Fibroblast of lung (primary cell): ENCODE results near the gene GGPS1. TPM values are rescaled to one million over a fixed set of nuclear protein-coding genes. Genes with fewer than 3 reads are reported as not detected.
"Not testable (repeated sequence)": the region's sequence is repeated elsewhere in the genome, so short reads cannot be mapped to it uniquely, and the experiment has no call there.

Source experiments
- DNase-seq, 2 donors: peaks; one replicate each; pipeline versions ENCODE4 v3.0.0 to v3.0.0-alpha.2; 2010; ENCODE audit warnings: low read depth in 2 of 2
- H2AFZ ChIP-seq: 2 replicates; pipeline ENCODE4 v1.5.1; 2012; ENCODE audit warnings: low read length, control low read depth, inconsistent platforms
- H3K27ac ChIP-seq: 2 replicates; pipeline ENCODE4 v1.5.1; 2011; ENCODE audit warnings: low read length, control low read depth; ENCODE audit not compliant: insufficient read depth
- H3K27me3 ChIP-seq: 2 replicates; pipeline ENCODE4 v1.5.1; 2011; ENCODE audit warnings: mild to moderate bottlenecking, low read length; ENCODE audit not compliant: control insufficient read depth, insufficient read depth
- H3K36me3 ChIP-seq: 2 replicates; pipeline ENCODE4 v1.5.1; 2011; ENCODE audit warnings: low read length; ENCODE audit not compliant: control insufficient read depth, insufficient read depth
- H3K4me1 ChIP-seq: 2 replicates; pipeline ENCODE4 v1.5.1; 2011; ENCODE audit warnings: low read length; ENCODE audit not compliant: control insufficient read depth, insufficient read depth; ENCODE audit errors: extremely low read depth
- H3K4me2 ChIP-seq: 2 replicates; pipeline ENCODE4 v1.5.1; 2011; ENCODE audit warnings: low read length, control low read depth; ENCODE audit not compliant: insufficient read depth; ENCODE audit errors: extremely low read depth
- H3K4me3 ChIP-seq, 4 experiments: fragments of 200-600 bp in 1 of 4; sonication (generic) in 1 of 4; replicated peaks in 1 of 4; 2 replicates each; pipeline ENCODE4 v1.5.1; 2011 to 2016; ENCODE audit warnings: low read length in 4 of 4, low read depth in 3 of 4, mild to moderate bottlenecking in 3 of 4, control low read depth in 2 of 4, inconsistent platforms in 1 of 4, mixed read lengths in 1 of 4; ENCODE audit not compliant: insufficient read depth in 1 of 4; ENCODE audit errors: control extremely low read depth in 1 of 4
- H3K79me2 ChIP-seq: 2 replicates; pipeline ENCODE4 v1.5.1; 2012; ENCODE audit warnings: mild to moderate bottlenecking, low read length, inconsistent platforms; ENCODE audit not compliant: control insufficient read depth, insufficient read depth
- H3K9ac ChIP-seq: 2 replicates; pipeline ENCODE4 v1.5.1; 2011; ENCODE audit warnings: mild to moderate bottlenecking, low read length, control low read depth; ENCODE audit not compliant: insufficient read depth
- H3K9me3 ChIP-seq: 2 replicates; pipeline ENCODE4 v1.5.1; 2012; ENCODE audit warnings: low read depth, low read length; ENCODE audit not compliant: control insufficient read depth, insufficient read depth
- H4K20me1 ChIP-seq: 2 replicates; pipeline ENCODE4 v1.5.1; 2011; ENCODE audit warnings: low read length; ENCODE audit not compliant: control insufficient read depth, insufficient read depth; ENCODE audit errors: extremely low read depth
- CTCF ChIP-seq, 2 donors: IDR thresholded peaks in 1 of 2; conservative IDR thresholded peaks in 1 of 2; 1 replicate in 1 of 2; 2 replicates in 1 of 2; pipeline ENCODE4 v1.5.1; 2011 to 2012; ENCODE audit warnings: low read length in 2 of 2, control low read depth in 1 of 2, inconsistent platforms in 1 of 2, low read depth in 1 of 2, mild to moderate bottlenecking in 1 of 2
- EZH2 ChIP-seq: IDR thresholded peaks from 2 replicates; pipeline ENCODE4 v1.5.1; 2012; ENCODE audit warnings: low read length, control low read depth, mild to moderate bottlenecking; ENCODE audit errors: missing control alignments
- polyA plus RNA-seq, 2 donors: library from polyadenylated mRNA; depleted of rRNA in 1 of 2; stranded (reverse) in 1 of 2; unstranded in 1 of 2; fragments of >200 nt; gene quantifications; 2 replicates each; pipeline ENCODE4 v1.2.1, GENCODE V29; 2011 to 2012; ENCODE audit warnings: missing spikeins in 1 of 2
- total RNA-seq: library from RNA; depleted of rRNA; stranded (reverse); fragments of >200 nt; gene quantifications from 2 replicates; pipeline ENCODE4 v1.2.1, GENCODE V29; 2014

The GGPS1 gene
- total and polyA plus RNA-seq, 2 donors (not counting 1 experiment from before 2014, with no cell fraction given): 24.3 to 37.5 TPM

GRCh38 chr1:235280467-235280866 lies 47.9 kb upstream of the GGPS1 start:
- H3K9me3 ChIP-seq: no peaks in the 10 kb centered on the region
- H3K4me3 ChIP-seq: no peak overlapping the region
- no peak for DNase-seq
- H3K9ac ChIP-seq: no peak overlapping the region
- H3K36me3 ChIP-seq: no peaks in the 10 kb centered on the region
- H2AFZ ChIP-seq: no peak overlapping the region
- H3K27me3 ChIP-seq: no peaks in the 10 kb centered on the region
- H3K79me2 ChIP-seq: peaks cover 74% of the 10 kb centered on the region
- H3K4me1 ChIP-seq: no peaks in the 10 kb centered on the region
- no peak overlapping the region for H3K27ac ChIP-seq
- H3K4me2 ChIP-seq: no peak overlapping the region
- TF ChIP-seq EZH2: no peak
- TF ChIP-seq CTCF (conservative IDR thresholded peaks at IDR 0.05 in 1 of 2, IDR thresholded peaks at IDR 0.05 in 1 of 2; ENCODE audit: low read depth in 1 of 2, low read length in 2 of 2): no peak
- H4K20me1 ChIP-seq: peaks cover 5% of the 10 kb centered on the region

GRCh38 chr1:235283636-235284035 lies 44.7 kb upstream of the GGPS1 start:
- H2AFZ ChIP-seq, H3K4me3 ChIP-seq, H3K4me2 ChIP-seq, H4K20me1 ChIP-seq, DNase-seq, H3K9ac ChIP-seq, H3K36me3 ChIP-seq, H3K4me1 ChIP-seq, H3K27me3 ChIP-seq, H3K27ac ChIP-seq, H3K9me3 ChIP-seq: not testable (repeated sequence)
- peaks cover 81% of the 10 kb centered on the region for H3K79me2 ChIP-seq

- H3K36me3 ChIP-seq: no peaks in the 10 kb centered on the region
- H3K79me2 ChIP-seq: peaks cover 81% of the 10 kb centered on the region
- H4K20me1 ChIP-seq: peaks cover 4% of the 10 kb centered on the region
- no peaks in the 10 kb centered on the region for H3K27me3 ChIP-seq
- no peak overlapping the region for H3K4me2 ChIP-seq
- no peaks in the 10 kb centered on the region for H3K9me3 ChIP-seq
- H3K27ac ChIP-seq: no peak overlapping the region
- no peak for DNase-seq
- H3K4me1 ChIP-seq: no peaks in the 10 kb centered on the region
- H3K4me3 ChIP-seq: no peak overlapping the region
- TF ChIP-seq EZH2 (no peak), CTCF (conservative IDR thresholded peaks at IDR 0.05 in 1 of 2, IDR thresholded peaks at IDR 0.05 in 1 of 2; ENCODE audit: low read depth in 1 of 2, low read length in 2 of 2) (no peak)
- H2AFZ ChIP-seq: no peak overlapping the region
- no peak overlapping the region for H3K9ac ChIP-seq
Observed at GRCh38 chr1:235284231-235284769, 44.1 kb upstream of the GGPS1 start.
